Activated naive CD8-positive, alpha-beta T cell treated with anti-CD3 and anti-CD28 coated beads, Interleukin-2, amount 10 ng/mL, durations not matched to agents 7 days and 5 days (primary cell): ENCODE results near the gene KLHL36. TPM values are rescaled to one million over a fixed set of nuclear protein-coding genes. Genes with fewer than 3 reads are reported as not detected.

Experiments used
- ATAC-seq: fragments of 150-1000 bp; cut with Tn5 transposase; one replicate; pipeline ENCODE4 v1.10.0; 2021; ENCODE audit warnings: low read depth, moderate library complexity
- POLR2A ChIA-PET: fragments of 350-600 bp; sonication (Branson Sonifier 250); formaldehyde crosslinking; loops from one replicate; lab custom pipeline; 2021; ENCODE audit warnings: antibody characterized with exemption; lab: Charles Lee
- DNase-seq: peaks from one replicate; pipeline ENCODE4 v3.0.0; 2021
- H3K27ac Mint-ChIP-seq: one replicate; pipeline ENCODE4 v1.8.0; 2022; ENCODE audit warnings: mild to moderate bottlenecking, mixed read lengths
- H3K27me3 Mint-ChIP-seq: one replicate; pipeline ENCODE4 v1.8.0; 2022; ENCODE audit warnings: mild to moderate bottlenecking, moderate library complexity, mixed read lengths
- H3K36me3 Mint-ChIP-seq: one replicate; pipeline ENCODE4 v1.8.0; 2021; ENCODE audit warnings: mild to moderate bottlenecking, mixed read lengths
- H3K4me1 Mint-ChIP-seq: one replicate; pipeline ENCODE4 v1.8.0; 2021; ENCODE audit warnings: mixed read lengths
- H3K4me3 Mint-ChIP-seq: one replicate; pipeline ENCODE4 v1.8.0; 2022; ENCODE audit warnings: mild to moderate bottlenecking, moderate library complexity, mixed read lengths
- H3K9me3 Mint-ChIP-seq: one replicate; pipeline ENCODE4 v1.8.0; 2021; ENCODE audit warnings: mixed read lengths
- total RNA-seq, 2 experiments: library from RNA; stranded (reverse); gene quantifications; one replicate each; pipeline ENCODE4 v1.2.3, GENCODE V29; 2021

The KLHL36 gene
- total RNA-seq, 2 experiments from 2014 or later: 66.8 to 72.6 TPM

DNA sequence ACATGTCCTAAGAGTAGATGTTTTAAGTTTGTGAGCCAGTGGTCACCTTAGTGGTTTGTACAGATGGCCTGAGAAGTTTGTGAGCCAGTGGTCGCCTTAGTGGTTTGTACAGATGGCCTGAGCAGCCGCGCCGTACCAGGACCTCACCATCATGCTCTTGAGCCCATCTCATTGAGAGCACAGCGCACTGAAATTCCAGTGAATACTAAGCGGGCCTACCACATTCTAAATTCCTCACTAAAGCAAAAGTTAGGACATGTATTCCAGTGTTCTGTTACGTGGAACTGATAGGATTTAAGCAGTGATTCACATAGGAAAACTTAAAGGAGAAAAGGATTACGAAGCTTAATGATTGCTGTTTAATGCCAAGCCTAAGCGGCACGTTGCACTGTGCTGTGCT lies 55.4 kb downstream of the KLHL36 start:
- Mint-ChIP-seq H3K4me1 (peaks cover 23% of the 10 kb centered on the region), H3K27ac (no peak overlapping the region), H3K4me3 (no peak overlapping the region), H3K9me3 (no peaks in the 10 kb centered on the region), H3K36me3 (peaks cover 4% of the 10 kb centered on the region), H3K27me3 (no peaks in the 10 kb centered on the region)
- DNase-seq (no peak), ATAC-seq (no peak)
- POLR2A ChIA-PET: no interaction called here

DNA sequence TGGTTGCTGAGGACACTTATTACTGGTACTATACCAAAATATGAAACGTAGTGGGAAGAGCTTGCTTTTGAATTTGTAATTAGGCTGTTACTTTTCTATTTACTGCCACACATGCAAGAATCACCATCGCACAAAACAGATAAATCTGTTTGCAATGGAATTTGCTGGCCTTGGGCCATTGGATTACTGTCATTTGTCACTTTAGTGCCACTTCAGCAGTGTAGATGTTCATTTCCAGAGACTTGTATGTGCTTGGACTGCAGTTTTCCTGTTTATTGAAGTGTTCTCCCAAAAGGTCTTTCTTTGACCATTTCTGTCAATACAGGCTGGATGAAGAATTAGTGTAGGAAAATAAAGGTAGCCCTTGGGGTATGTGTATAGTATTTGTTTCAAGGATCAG lies 55.9 kb downstream of the KLHL36 start:
- DNase-seq (no peak), ATAC-seq (no peak)
- H3K27ac Mint-ChIP-seq: no peak overlapping the region
- H3K27me3 Mint-ChIP-seq: no peaks in the 10 kb centered on the region
- no peaks in the 10 kb centered on the region for H3K9me3 Mint-ChIP-seq
- no peak overlapping the region for H3K4me3 Mint-ChIP-seq
- POLR2A ChIA-PET: no interaction called here
- H3K36me3 Mint-ChIP-seq: peaks cover 4% of the 10 kb centered on the region
- H3K4me1 Mint-ChIP-seq: peaks cover 25% of the 10 kb centered on the region

DNA sequence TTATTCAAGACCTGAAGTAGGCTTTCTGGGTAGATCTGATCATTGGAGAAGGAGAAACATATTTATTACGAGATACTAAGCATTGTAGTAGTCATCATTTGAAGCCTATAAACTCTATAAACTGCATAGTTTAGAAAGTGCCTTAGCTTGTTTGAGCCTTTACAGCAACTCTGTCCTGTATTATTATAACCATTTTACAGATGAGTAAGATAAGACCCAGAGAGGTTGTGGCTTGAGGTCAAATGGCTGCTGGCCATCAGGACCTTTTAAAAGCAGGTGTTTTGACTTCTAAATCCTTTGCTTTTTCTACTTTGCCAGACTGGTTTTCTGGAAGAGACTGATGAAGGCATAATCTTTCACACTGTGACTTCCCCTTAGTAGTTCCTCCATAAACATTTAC lies 58.5 kb downstream of the KLHL36 start:
- POLR2A ChIA-PET: no interaction called here
- DNase-seq (no peak), ATAC-seq (no peak)
- Mint-ChIP-seq H3K27me3 (no peaks in the 10 kb centered on the region), H3K27ac (no peak overlapping the region), H3K4me3 (no peak overlapping the region), H3K9me3 (no peaks in the 10 kb centered on the region), H3K4me1 (peaks cover 16% of the 10 kb centered on the region), H3K36me3 (peaks cover 4% of the 10 kb centered on the region)

DNA sequence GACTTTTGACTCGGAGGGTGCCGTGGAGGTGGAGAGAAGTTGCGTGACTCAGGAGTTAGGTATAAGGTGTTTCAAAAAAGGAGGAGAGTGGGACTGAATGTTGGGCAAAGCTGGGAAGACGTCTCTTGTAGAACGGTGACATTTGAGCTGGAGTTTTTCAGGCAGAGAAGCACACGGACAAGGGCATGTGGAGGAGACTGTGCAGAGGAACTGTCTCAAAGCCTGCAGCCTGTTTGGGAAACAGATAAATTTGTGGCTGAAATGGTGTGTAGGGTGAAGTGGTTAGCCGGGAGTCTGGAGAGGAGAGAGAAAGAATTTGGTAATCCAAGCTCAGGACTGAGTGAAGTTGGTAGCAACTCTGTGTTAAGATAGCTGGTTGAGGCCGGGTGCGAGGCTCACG lies 61.3 kb downstream of the KLHL36 start:
- ATAC-seq: no peak
- DNase-seq: no peak
- Mint-ChIP-seq H3K9me3 (no peaks in the 10 kb centered on the region), H3K4me3 (no peak overlapping the region), H3K36me3 (peaks cover 4% of the 10 kb centered on the region), H3K27ac (peak overlapping the region; percentile 4), H3K27me3 (no peaks in the 10 kb centered on the region), H3K4me1 (peaks cover 22% of the 10 kb centered on the region)
- POLR2A ChIA-PET: no interaction called here

DNA sequence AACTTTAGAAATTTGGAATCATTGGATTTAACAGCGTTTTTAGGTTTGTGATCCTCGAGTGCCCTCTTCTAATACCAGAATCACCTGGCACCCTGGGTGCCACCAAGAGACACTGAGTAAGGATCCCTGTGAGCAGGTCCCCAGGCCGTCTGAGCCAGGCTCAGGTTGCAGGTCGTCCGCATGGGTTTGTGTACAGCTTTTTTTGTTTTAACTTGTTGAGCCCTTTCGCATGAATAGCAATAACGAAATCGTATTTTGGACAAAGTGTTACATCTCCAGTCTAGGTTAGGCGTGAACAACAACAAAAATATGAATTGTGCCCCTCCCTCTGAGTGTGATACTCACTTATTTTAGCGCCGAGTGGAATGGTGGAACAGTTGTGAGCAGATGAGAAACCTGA lies 62.4 kb downstream of the KLHL36 start:
- DNase-seq: no peak

More for the DNA sequence above, 62.4 kb downstream of the KLHL36 start:
- H3K27me3 Mint-ChIP-seq: no peaks in the 10 kb centered on the region
- no peak overlapping the region for H3K27ac Mint-ChIP-seq
- no peak for ATAC-seq
- POLR2A ChIA-PET: no interaction called here
- H3K4me3 Mint-ChIP-seq: no peak overlapping the region
- no peaks in the 10 kb centered on the region for H3K9me3 Mint-ChIP-seq
- H3K36me3 Mint-ChIP-seq: peaks cover 2% of the 10 kb centered on the region
- peaks cover 16% of the 10 kb centered on the region for H3K4me1 Mint-ChIP-seq

Other genes starting within 250 kb of the KLHL36 start
- 10 to 100 TPM; 95.7 to 98.3 TPM for gene MEAK7, start 143.9 kb upstream of the KLHL36 start, total RNA-seq
- gene COTL1, start 30.4 kb upstream of the KLHL36 start, total RNA-seq: 100 to 1,000 TPM; 657 to 664 TPM
- gene USP10, start 51.5 kb downstream of the KLHL36 start, total RNA-seq: 10 to 100 TPM; 75.2 to 75.8 TPM
- gene CRISPLD2, start 171.5 kb downstream of the KLHL36 start, total RNA-seq: under 1 TPM in 1 of 2 experiments, not detected in 1; 0.31 TPM